Endothelial cell of umbilical vein (primary cell): Measurements from ENCODE around the gene NT5DC4. TPM values are rescaled to one million over a fixed set of nuclear protein-coding genes. Genes with fewer than 3 reads are reported as not detected.

Experiments
- BruUV-seq: library from RNA; stranded (reverse); fragments of 400-500 nt; replicated peaks from 2 replicates; lab custom pipeline; 2021; lab: Mats Ljungman, UMichigan
- CTCF ChIA-PET: fragments of 300-600, 350-600 bp; sonication (Branson Sonifier 250); formaldehyde crosslinking; loops from one replicate; lab custom pipeline; 2021; ENCODE audit warnings: antibody characterized with exemption, inconsistent platforms; lab: Charles Lee
- POLR2A ChIA-PET: fragments of 300-600, 350-600 bp; sonication (Branson Sonifier 250); formaldehyde crosslinking; loops from one replicate; lab custom pipeline; 2021; ENCODE audit warnings: antibody characterized with exemption, inconsistent platforms; lab: Charles Lee
- DNase-seq: peaks from one replicate; pipeline ENCODE4 v3.0.0-alpha.2; 2011; ENCODE audit warnings: low read depth, low spot score
- FAIRE-seq: peaks from 2 replicates; lab custom pipeline; 2011; peaks lifted over from hg19 to GRCh38; lab: Jason Lieb, UNC
- H2AFZ ChIP-seq: 2 replicates; pipeline ENCODE4 v1.6.0; 2012; ENCODE audit warnings: low read depth, low read length, control low read depth, inconsistent platforms
- H3K27ac ChIP-seq: 2 replicates; pipeline ENCODE4 v1.5.1; 2011; ENCODE audit warnings: low read depth, mild to moderate bottlenecking, control low read depth, low read length, moderate library complexity; ENCODE audit not compliant: insufficient read depth
- H3K27me3 ChIP-seq, 2 experiments: 2 replicates each; pipeline versions ENCODE4 v1.6.0 to v1.6.1; 2011; ENCODE audit warnings: low read length in 2 of 2, mixed read lengths in 1 of 2; ENCODE audit not compliant: control insufficient read depth in 2 of 2, insufficient read depth in 2 of 2
- H3K36me3 ChIP-seq, 2 experiments: 2 replicates in 1 of 2; 3 replicates in 1 of 2; pipeline ENCODE4 v1.5.1; 2011; ENCODE audit warnings: low read length in 2 of 2, mild to moderate bottlenecking in 1 of 2, moderate library complexity in 1 of 2; ENCODE audit not compliant: control insufficient read depth in 2 of 2, insufficient read depth in 2 of 2; ENCODE audit errors: extremely low read depth in 1 of 2
- H3K4me1 ChIP-seq: 3 replicates; pipeline ENCODE4 v1.5.1; 2011; ENCODE audit warnings: mild to moderate bottlenecking, low read length; ENCODE audit not compliant: control insufficient read depth, insufficient read depth; ENCODE audit errors: extremely low read depth
- H3K4me2 ChIP-seq: 2 replicates; pipeline ENCODE4 v1.6.1; 2011; ENCODE audit warnings: low read length, control low read depth, mixed read lengths; ENCODE audit not compliant: insufficient read depth
- H3K4me3 ChIP-seq, 3 experiments: fragments of 200-600 bp in 1 of 3; sonication (generic), shearing (Covaris generic) in 1 of 3; replicated peaks in 1 of 3; 2 replicates each; pipeline ENCODE4 v1.5.1; 2011 to 2016; ENCODE audit warnings: control low read depth in 3 of 3, low read length in 3 of 3, mild to moderate bottlenecking in 2 of 3, inconsistent platforms in 1 of 3, low read depth in 1 of 3, moderate library complexity in 1 of 3; ENCODE audit not compliant: insufficient read depth in 1 of 3
- H3K79me2 ChIP-seq: 2 replicates; pipeline ENCODE4 v1.6.0; 2012; ENCODE audit warnings: low read length, inconsistent platforms; ENCODE audit not compliant: control insufficient read depth, insufficient read depth
- H3K9ac ChIP-seq: replicated peaks from 2 replicates; pipeline ENCODE3; 2011; ENCODE audit warnings: low read length, control low read depth; ENCODE audit not compliant: insufficient read depth; ENCODE audit errors: extremely low read depth
- H3K9me1 ChIP-seq: replicated peaks from 3 replicates; pipeline ENCODE4 v1.6.0; 2011; ENCODE audit warnings: mild to moderate bottlenecking, low read length; ENCODE audit not compliant: control insufficient read depth, insufficient read depth; ENCODE audit errors: extremely low read depth
- H3K9me3 ChIP-seq: replicated peaks from 2 replicates; pipeline ENCODE4 v1.5.1; 2012; ENCODE audit warnings: low read length, inconsistent platforms; ENCODE audit not compliant: control insufficient read depth, insufficient read depth
- H4K20me1 ChIP-seq: replicated peaks from 2 replicates; pipeline ENCODE3; 2011; ENCODE audit warnings: mild to moderate bottlenecking, low read length; ENCODE audit not compliant: control insufficient read depth, insufficient read depth; ENCODE audit errors: extremely low read depth
- EZH2 ChIP-seq: IDR thresholded peaks from 2 replicates; pipeline ENCODE4 v1.6.1; 2012; ENCODE audit warnings: borderline replicate concordance, low read depth, mild to moderate bottlenecking, moderate library complexity, low read length, inconsistent platforms; ENCODE audit not compliant: severe bottlenecking
- FOS ChIP-seq: IDR thresholded peaks from 2 replicates; pipeline ENCODE4 v1.6.1; 2011; ENCODE audit warnings: mild to moderate bottlenecking, low read length, moderate library complexity, borderline replicate concordance; ENCODE audit not compliant: insufficient read depth
- GATA2 ChIP-seq: IDR thresholded peaks from 2 replicates; pipeline ENCODE4 v1.7.0; 2011; ENCODE audit warnings: low read depth, mild to moderate bottlenecking, moderate library complexity, mixed read lengths, low read length; ENCODE audit not compliant: insufficient read length, insufficient read depth
- JUN ChIP-seq: IDR thresholded peaks from 2 replicates; pipeline ENCODE4 v1.6.1; 2011; ENCODE audit warnings: borderline replicate concordance, low read depth; ENCODE audit not compliant: insufficient read length, insufficient read depth
- MYC ChIP-seq: IDR thresholded peaks from one replicate; pipeline ENCODE4 v1.6.1; 2011; ENCODE audit warnings: mild to moderate bottlenecking, low read depth, low read length
- POLR2A ChIP-seq: IDR thresholded peaks from 2 replicates; pipeline ENCODE4 v1.6.1; 2012; ENCODE audit warnings: low read depth, mild to moderate bottlenecking, control low read depth, low read length
- POLR2AphosphoS5 ChIP-seq: IDR thresholded peaks from 2 replicates; pipeline ENCODE4 v1.6.1; 2012; ENCODE audit warnings: low read depth, mild to moderate bottlenecking, control low read depth, low read length, moderate library complexity; ENCODE audit not compliant: insufficient read depth
- dilution Hi-C: fragments of 300-500 bp; cut with MboI; formaldehyde crosslinking; loops from one replicate; pipeline ENCODE4 v1.15.0; 2019; ENCODE audit warnings: low sequenced_read_pairs; ENCODE audit not compliant: extremely low pct_ligation_motif_present
- intact Hi-C: fragments of 100-400 bp; cut with micrococcal nuclease; formaldehyde crosslinking; loops from one replicate; pipeline ENCODE4 v1.10.0; 2022
- polyA plus RNA-seq, 4 experiments: library from polyadenylated mRNA; depleted of rRNA in 3 of 4; stranded (reverse) in 3 of 4; unstranded in 1 of 4; fragments of >200 nt; gene quantifications; 2 replicates each; pipeline versions ENCODE4 v1.2.1 to v1.2.3, GENCODE V29; 2011 to 2012; ENCODE audit warnings: missing spikeins in 1 of 4
- total RNA-seq: library from RNA; stranded (reverse); gene quantifications from 2 replicates; pipeline ENCODE4 v1.2.3, GENCODE V29; 2021
- TF ChIP-seq, protein P1 (sequence below), 2 donors: IDR thresholded peaks; 1 replicate in 1 of 2; 2 replicates in 1 of 2; pipeline ENCODE4 v1.5.1; 2011; ENCODE audit warnings: low read length in 2 of 2, mild to moderate bottlenecking in 2 of 2, moderate library complexity in 2 of 2, control low read depth in 1 of 2, inconsistent platforms in 1 of 2, low read depth in 1 of 2; ENCODE audit not compliant: insufficient read depth in 1 of 2; ENCODE audit errors: extremely low read depth in 1 of 2
- TF ChIP-seq, protein P2 (sequence below): IDR thresholded peaks from 2 replicates; pipeline ENCODE4 v1.6.1; 2011; ENCODE audit not compliant: insufficient read depth, insufficient read length

Gene NT5DC4
- total and polyA plus RNA-seq, 2 donors (not counting 3 experiments of a cell fraction or from before 2014, with no cell fraction given), result not detected

DNA sequence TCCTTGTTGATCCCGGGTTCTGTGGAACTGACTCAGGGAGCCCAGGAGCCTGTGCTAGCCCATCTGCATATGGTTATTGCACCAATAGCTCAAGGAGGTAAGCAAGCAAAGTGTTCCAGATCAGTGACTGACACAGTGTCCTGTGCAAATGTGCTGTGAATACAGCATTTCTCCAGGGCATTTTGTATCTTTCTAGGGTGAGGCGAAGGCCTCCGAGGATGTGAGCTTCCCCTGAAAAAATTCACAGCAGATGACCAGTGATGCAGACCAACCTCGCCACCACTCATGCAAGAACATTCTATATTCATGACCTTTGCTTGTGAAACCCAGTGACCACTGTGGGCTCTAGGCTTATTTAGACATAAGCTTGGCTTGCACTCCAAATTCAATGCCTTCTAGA lies 15.2 kb upstream of the NT5DC4 start:
- FAIRE-seq (no peak), DNase-seq (no peak)
- Histone ChIP-seq H3K36me3 (no peaks in the 10 kb centered on the region), H3K27ac (no peak overlapping the region), H4K20me1 (no peaks in the 10 kb centered on the region), H3K4me2 (no peak overlapping the region), H2AFZ (no peak overlapping the region), H3K9me1 (no peaks in the 10 kb centered on the region), H3K79me2 (no peaks in the 10 kb centered on the region), H3K27me3 (peaks cover 0 to 2% of the 10 kb centered on the region in 2 experiments), H3K9me3 (no peaks in the 10 kb centered on the region), H3K4me3 (no peak overlapping the region), H3K4me1 (peaks cover 6% of the 10 kb centered on the region), H3K9ac (no peak overlapping the region)
- TF ChIP-seq POLR2AphosphoS5 (no peak), FOS (no peak), POLR2A (no peak), MYC (no peak), GATA2 (no peak), JUN (no peak), EZH2 (no peak)
- TF ChIP-seq, protein P1, sequence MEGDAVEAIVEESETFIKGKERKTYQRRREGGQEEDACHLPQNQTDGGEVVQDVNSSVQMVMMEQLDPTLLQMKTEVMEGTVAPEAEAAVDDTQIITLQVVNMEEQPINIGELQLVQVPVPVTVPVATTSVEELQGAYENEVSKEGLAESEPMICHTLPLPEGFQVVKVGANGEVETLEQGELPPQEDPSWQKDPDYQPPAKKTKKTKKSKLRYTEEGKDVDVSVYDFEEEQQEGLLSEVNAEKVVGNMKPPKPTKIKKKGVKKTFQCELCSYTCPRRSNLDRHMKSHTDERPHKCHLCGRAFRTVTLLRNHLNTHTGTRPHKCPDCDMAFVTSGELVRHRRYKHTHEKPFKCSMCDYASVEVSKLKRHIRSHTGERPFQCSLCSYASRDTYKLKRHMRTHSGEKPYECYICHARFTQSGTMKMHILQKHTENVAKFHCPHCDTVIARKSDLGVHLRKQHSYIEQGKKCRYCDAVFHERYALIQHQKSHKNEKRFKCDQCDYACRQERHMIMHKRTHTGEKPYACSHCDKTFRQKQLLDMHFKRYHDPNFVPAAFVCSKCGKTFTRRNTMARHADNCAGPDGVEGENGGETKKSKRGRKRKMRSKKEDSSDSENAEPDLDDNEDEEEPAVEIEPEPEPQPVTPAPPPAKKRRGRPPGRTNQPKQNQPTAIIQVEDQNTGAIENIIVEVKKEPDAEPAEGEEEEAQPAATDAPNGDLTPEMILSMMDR (IDR thresholded peaks at IDR 0.05; ENCODE audit: extremely low read depth in 1 of 2, insufficient read depth in 1 of 2, low read depth in 1 of 2, low read length in 2 of 2), result no peak
- TF ChIP-seq, protein P2, sequence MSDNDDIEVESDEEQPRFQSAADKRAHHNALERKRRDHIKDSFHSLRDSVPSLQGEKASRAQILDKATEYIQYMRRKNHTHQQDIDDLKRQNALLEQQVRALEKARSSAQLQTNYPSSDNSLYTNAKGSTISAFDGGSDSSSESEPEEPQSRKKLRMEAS, result no peak
- ChIA-PET CTCF (interaction anchor here (1.1 to 3.3 kb wide), 5 partner anchors 10 to 105 kb away, joined by 3 to 16 read pairs (median 5); no protein-coding TSS in a partner anchor), POLR2A (no interaction called here)
- intact Hi-C loops (no loop called here), dilution Hi-C loops (no loop called here)
- BruUV-seq, result no TSS peak
